Measurements from ENCODE around the gene ADARB2.

Gene ADARB2

DNA sequence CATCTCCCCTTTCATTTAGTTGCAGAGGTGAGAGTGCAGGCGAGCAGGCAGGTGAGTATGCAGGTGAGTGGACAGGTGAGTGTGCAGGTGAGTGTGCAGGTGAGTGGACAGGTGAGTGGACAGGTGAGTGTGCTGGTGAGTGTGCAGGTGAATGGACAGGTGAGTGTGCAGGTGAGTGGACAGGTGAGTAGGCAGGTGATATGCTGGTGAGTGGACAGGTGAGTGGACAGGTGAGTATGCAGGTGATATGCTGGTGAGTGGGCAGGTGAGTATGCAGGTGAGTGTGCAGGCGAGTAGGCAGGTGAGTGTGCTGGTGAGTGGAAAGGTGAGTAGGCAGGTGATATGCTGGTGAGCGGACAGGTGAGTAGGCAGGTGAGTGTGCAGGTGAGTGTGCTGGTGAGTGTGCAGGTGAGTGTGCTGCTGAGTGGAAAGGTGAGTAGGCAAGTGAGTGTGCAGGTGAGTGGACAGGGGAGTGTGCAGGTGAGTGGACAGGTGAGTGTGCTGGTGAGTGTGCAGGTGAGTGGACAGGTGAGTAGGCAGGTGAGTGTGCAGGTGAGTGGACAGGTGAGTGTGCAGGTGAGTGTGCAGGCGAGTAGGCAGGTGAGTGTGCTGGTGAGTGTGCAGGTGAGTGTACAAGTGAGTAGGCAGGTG, 165.6 kb downstream of the ADARB2 start:
- TF ChIP-seq TAF1 (IDR thresholded peaks at IDR 0.05; ENCODE audit: low read depth) (no peak), CEBPB (IDR thresholded peaks at IDR 0.05) (no peak), ZBTB7A (IDR thresholded peaks at IDR 0.05; ENCODE audit: low read depth) (no peak), EGR1 (IDR thresholded peaks at IDR 0.05) (no peak), FOXM1 (IDR thresholded peaks at IDR 0.05; ENCODE audit: borderline replicate concordance, low read depth) (no peak), EP300 (IDR thresholded peaks at IDR 0.05; ENCODE audit: borderline replicate concordance) (no peak), RAD21 (IDR thresholded peaks at IDR 0.05; ENCODE audit: low read depth) (no peak), YY1 (IDR thresholded peaks at IDR 0.05; ENCODE audit: low read depth) (no peak), CREB1 (IDR thresholded peaks at IDR 0.05; ENCODE audit: low read depth) (no peak), TCF12 (IDR thresholded peaks at IDR 0.05; ENCODE audit: low read depth) (no peak), NFIC (IDR thresholded peaks at IDR 0.05) (no peak), MAX (IDR thresholded peaks at IDR 0.05) (no peak), TEAD4 (IDR thresholded peaks at IDR 0.05) (no peak)

GRCh38 chr10:1570416-1571051, 166.8 kb downstream of the ADARB2 start:
- TF ChIP-seq YY1 (IDR thresholded peaks at IDR 0.05; ENCODE audit: low read depth): no peak

DNA sequence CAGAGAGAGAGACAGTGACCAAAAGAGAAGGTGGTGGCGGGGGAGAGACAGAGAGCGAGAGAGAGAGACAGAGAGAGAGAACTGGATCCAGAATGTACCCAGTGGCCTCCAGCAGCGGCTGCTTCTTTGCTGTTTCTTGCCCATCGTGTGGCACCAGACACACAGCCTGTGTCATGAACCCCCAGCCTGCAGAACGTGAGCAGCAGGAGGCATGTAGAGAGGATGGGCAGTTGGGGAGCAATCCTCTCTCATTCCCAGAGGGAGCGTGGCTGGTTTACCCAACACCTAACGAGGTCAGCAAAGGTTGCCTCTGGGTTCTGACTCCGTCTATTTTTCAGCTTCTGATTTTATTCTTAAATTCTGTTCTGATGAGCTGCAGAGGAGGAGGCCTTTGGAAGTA, 168.1 kb downstream of the ADARB2 start:
- TF ChIP-seq YY1 (IDR thresholded peaks at IDR 0.05; ENCODE audit: low read depth) (no peak), FOXM1 (IDR thresholded peaks at IDR 0.05; ENCODE audit: borderline replicate concordance, low read depth) (no peak), TAF1 (IDR thresholded peaks at IDR 0.05; ENCODE audit: low read depth) (no peak), RAD21 (IDR thresholded peaks at IDR 0.05; ENCODE audit: low read depth) (no peak), MAX (IDR thresholded peaks at IDR 0.05) (no peak), NFIC (IDR thresholded peaks at IDR 0.05) (no peak), EP300 (IDR thresholded peaks at IDR 0.05; ENCODE audit: borderline replicate concordance) (no peak), ZBTB7A (IDR thresholded peaks at IDR 0.05; ENCODE audit: low read depth) (no peak), CEBPB (IDR thresholded peaks at IDR 0.05) (no peak), TCF12 (IDR thresholded peaks at IDR 0.05; ENCODE audit: low read depth) (no peak), TEAD4 (IDR thresholded peaks at IDR 0.05) (no peak), CREB1 (IDR thresholded peaks at IDR 0.05; ENCODE audit: low read depth) (no peak), REST (IDR thresholded peaks at IDR 0.05; ENCODE audit: low read depth) (no peak), EGR1 (IDR thresholded peaks at IDR 0.05) (no peak)
- TF ChIP-seq, protein P1, sequence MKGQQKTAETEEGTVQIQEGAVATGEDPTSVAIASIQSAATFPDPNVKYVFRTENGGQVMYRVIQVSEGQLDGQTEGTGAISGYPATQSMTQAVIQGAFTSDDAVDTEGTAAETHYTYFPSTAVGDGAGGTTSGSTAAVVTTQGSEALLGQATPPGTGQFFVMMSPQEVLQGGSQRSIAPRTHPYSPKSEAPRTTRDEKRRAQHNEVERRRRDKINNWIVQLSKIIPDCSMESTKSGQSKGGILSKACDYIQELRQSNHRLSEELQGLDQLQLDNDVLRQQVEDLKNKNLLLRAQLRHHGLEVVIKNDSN (IDR thresholded peaks at IDR 0.05): no peak

DNA sequence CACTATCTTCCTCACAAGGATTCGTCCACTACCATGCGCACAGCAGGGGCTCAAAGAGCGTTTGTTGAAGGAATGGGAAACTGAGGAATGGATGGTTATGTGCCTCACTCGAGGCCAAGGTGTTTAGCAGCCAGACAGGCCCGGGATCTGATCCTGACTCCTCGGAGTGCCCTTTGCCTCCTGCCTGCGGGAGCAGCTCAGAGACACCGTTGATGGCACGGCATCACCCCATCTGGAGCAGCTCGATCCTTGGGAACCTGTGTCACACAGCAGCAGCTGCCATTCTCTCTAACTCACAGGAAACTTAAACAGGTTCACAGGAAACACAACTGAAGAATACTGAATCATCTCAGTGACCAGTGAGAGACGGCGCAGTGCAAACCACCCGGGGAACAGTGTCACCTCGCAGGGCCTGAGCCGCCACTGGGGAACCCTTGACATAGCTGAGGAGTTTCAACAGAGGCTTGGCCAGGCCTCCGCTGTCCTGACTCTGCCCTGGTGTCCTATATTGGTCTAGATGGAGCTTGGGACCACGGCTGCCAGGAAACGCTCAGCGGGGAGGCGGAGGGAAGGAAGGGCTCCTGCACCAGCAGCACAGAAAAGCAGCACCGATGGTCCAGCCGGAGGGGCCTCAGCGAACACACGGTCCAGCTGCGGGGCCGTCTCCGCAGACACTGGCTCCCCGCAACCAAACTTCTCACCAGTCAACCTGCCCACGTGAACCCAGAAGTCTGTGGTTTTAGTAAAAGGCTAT, 169.4 kb downstream of the ADARB2 start:
- TF ChIP-seq NFIC (IDR thresholded peaks at IDR 0.05) (no peak), EP300 (IDR thresholded peaks at IDR 0.05; ENCODE audit: borderline replicate concordance) (no peak), FOXM1 (IDR thresholded peaks at IDR 0.05; ENCODE audit: borderline replicate concordance, low read depth) (no peak)

- TF ChIP-seq, protein P1 (IDR thresholded peaks at IDR 0.05): no peak
- TF ChIP-seq EP300 (IDR thresholded peaks at IDR 0.05; ENCODE audit: borderline replicate concordance) (no peak), TEAD4 (IDR thresholded peaks at IDR 0.05) (no peak), REST (IDR thresholded peaks at IDR 0.05; ENCODE audit: low read depth) (no peak), CREB1 (IDR thresholded peaks at IDR 0.05; ENCODE audit: low read depth) (no peak), EGR1 (IDR thresholded peaks at IDR 0.05) (no peak), YY1 (IDR thresholded peaks at IDR 0.05; ENCODE audit: low read depth) (no peak), TAF1 (IDR thresholded peaks at IDR 0.05; ENCODE audit: low read depth) (no peak), CEBPB (IDR thresholded peaks at IDR 0.05) (no peak), TCF12 (IDR thresholded peaks at IDR 0.05; ENCODE audit: low read depth) (no peak), MAX (IDR thresholded peaks at IDR 0.05) (no peak), FOXM1 (IDR thresholded peaks at IDR 0.05; ENCODE audit: borderline replicate concordance, low read depth) (no peak), ZBTB7A (IDR thresholded peaks at IDR 0.05; ENCODE audit: low read depth) (no peak)
Measured at GRCh38 chr10:1567152-1567551, 170.2 kb downstream of the ADARB2 start.

Data from Ishikawa (cell line).